GM10266 (cell line): ENCODE results near the gene MPP7.

Source experiments
- DNase-seq: peaks from one replicate; pipeline ENCODE4 v3.0.0; 2012; ENCODE audit errors: extremely low spot score
- CTCF ChIP-seq: IDR thresholded peaks from 2 replicates; pipeline ENCODE4 v1.5.1; 2012; ENCODE audit warnings: mild to moderate bottlenecking, low read depth; ENCODE audit not compliant: control insufficient read depth, insufficient read depth; ENCODE audit errors: missing control alignments

MPP7 gene

GRCh38 chr10:28274475-28274874, 28.4 kb downstream of the MPP7 start:
- no peak for DNase-seq
- no peak for TF ChIP-seq CTCF

DNA sequence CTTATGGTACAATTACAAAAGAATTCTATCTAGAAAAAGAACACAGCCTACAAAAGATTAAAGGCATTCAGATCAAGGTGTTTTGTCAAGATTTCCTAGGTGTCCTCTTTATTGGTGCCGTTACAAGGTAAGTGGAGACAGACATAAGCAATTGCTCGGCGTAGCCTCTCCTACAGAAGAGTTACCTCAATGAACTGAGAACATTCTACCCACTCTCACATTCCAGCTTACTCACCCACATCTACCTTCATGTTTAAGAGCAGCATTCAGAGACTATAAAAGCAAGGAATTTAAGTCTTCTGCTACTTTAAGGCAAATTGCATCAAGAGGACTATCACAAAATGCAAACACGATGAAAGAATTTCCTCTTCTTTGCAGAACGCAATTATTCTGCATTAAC, 29.5 kb downstream of the MPP7 start:
- no peak for DNase-seq
- no peak for TF ChIP-seq CTCF

DNA sequence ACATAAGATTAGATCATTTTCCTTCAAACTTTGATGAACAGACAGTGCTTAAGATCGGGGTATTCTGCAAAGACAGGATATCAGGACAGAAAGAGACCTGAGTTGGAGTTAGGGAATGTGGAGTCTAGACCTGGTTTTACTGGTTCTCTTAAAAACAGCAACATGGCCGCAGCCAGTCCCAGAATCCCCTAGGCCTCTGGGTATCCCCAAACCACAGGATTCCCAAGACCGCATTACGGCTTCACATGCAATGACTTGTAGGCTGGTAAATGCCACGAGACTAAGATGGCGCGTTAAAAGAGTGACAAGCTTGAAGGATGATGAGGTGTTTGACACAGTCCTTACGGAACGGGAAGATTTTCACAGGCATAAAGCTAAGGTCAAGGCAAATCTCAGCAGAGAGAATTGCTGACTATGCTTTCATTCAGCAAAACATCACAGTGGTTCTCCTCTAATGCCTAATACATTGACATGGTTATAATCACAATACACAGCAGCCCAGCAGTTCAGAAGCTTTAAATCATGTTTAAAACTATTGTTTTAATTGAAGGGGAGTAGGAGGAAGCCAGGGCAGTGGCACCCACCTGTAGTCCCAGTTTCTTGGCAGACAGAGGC, 32.9 kb downstream of the MPP7 start:
- DNase-seq: no peak
- no peak for TF ChIP-seq CTCF

GRCh38 chr10:28266449-28267224, 36.2 kb downstream of the MPP7 start:
- no peak for TF ChIP-seq CTCF
- no peak for DNase-seq

- DNase-seq: no peak
- no peak for TF ChIP-seq CTCF
Observed at GRCh38 chr10:28263136-28263857, 39.6 kb downstream of the MPP7 start.

DNA sequence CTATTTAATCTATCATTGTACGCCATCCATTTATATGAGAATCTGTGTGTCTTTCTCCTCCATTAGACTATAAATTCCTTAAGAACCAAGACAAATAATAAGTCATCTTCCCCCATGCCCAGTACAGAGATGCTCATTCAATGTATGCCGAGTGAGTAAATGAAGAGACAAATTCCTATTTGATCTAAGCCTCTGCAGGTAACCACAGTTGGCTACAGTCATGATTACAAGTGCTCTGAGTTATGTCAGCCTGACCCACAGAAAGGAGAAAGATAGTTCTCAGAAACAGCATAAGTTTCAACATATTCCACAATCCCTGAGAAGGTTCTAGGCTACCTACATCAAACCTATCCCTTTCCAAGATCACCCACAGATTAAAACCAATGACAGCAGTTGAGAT, 46.1 kb downstream of the MPP7 start:
- no peak for TF ChIP-seq CTCF
- no peak for DNase-seq

DNA sequence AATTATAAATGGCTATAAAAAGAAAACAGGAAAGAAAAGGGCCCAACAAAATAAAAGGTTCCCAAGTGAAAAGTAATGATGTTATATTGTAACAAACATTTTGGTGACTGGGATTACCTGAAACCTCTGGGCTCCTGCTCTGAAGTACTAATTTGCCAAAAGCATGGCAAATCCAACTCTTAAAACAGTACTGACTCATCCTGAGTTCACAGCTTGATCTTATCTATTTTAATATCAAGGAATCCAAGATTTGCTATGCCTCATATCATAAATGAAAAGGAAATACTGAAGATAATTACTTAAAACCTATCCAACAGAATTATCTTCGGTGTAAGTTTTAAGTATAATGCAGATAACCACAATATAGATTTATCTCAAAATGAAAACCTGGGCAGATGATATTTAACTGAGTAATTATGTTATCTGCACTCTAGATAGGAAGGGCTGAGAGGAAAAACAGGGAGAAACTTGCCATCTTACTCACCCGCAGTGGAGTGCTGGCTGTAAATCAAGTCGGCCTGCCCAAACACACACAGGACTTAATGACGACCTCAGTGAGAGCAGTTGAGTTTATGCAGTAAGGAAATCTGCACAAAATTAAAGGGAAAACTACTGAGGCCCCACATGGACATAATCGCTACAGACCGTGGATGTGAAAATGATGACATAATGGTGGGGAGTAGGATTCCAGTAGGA, 48.4 kb downstream of the MPP7 start:
- TF ChIP-seq CTCF: no peak
- DNase-seq: no peak
